NOMO-1 treated with DMSO at 0.1 percent for 48 hours (cell line): ENCODE data around the gene CLTB.

Experiments used
- DNase-seq: peaks from one replicate; lab custom pipeline; 2025; ENCODE audit not compliant: unreplicated experiment; lab: John Stamatoyannopoulos, UW

CLTB gene

DNA sequence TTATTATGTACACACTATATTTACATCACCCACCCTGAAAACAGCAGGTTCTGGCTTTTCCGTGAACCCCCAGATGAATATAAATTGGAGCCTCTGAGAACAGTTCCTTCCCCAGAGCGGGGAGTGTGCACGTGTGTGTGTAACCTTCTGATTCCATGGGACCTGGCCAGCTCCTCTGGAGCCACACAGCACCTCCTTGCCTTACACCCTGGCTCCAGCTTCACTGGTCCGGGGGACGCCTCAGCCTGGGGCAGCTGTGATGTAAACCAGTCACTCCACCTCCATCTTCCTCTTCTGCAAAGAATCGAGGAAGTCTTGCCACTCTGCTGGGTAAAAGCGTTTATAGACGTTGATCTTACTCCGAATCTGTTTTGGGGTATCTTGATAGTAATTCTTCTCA is 32.4 kb downstream of the CLTB start:
- no peak for DNase-seq

DNA sequence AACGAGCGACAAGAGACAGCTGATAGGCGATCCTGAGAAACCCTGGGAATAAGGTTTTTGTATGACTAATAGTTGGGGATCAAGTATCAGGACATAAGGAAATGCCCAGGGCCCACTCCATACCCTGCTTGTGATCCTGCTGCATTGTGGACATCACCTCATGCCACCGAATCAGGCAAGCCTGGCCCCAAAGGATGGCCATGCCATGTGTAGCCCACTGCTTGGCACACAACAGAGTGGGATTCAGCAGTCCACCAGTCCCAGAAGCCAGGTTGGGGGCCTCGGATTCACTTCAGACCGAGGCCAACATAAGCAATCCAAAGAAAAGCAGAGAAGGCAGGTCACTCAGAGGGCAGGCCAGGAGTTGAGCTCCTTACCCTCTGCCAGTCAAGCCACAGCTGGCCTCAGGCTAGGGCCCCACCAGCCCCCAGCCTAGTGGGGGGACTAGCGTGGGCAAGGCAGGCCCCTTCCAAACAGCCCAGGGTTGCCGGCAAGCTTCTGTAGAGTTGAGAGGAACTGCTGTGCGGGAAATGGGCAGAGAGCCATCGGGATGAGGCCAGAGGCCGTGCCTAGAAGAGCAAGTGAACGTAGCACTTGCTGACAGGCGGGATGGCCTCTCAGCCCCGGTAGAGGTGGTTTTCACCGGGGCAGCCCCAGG is 33.0 kb downstream of the CLTB start:
- DNase-seq: no peak

DNA sequence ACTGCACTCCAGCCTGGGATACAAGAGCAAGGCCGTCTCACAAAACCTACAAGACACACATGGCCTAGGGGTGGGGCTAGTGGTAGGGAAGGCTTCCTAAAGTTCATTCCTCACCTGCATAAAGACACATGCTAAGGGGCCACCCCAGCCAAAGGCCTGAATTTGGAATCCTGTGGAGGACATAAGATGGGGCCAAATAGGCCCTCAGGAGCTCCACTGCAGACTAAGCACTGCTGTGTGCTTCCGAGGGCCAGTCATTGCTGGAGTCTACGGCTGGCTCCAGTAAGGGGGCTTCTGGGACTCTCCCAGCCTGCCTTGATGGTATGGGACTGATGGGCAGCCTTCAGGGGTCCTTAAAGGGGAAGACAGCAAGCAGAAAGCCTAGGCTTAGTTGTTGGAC is 33.6 kb downstream of the CLTB start:
- DNase-seq: no peak

DNA sequence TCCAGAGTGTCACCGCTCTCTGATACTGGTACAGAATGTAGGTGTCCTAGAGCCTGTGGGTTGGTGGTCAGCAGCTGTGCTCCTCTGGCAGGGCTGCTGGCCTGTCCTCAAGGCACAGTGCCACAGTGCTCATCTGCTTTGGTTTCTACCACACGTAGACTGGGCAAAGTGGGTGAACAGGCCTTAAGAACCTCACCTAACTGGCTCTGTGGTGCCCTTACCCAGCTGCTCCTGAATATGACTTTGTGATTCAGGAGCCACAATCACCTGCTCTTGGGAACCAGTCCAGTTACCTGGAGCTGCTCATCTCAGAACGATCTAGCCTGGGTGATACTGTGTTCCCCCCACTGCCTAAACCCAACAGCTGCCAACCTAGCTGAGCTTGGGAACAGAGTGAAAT is 34.4 kb downstream of the CLTB start:
- DNase-seq: no peak

DNA sequence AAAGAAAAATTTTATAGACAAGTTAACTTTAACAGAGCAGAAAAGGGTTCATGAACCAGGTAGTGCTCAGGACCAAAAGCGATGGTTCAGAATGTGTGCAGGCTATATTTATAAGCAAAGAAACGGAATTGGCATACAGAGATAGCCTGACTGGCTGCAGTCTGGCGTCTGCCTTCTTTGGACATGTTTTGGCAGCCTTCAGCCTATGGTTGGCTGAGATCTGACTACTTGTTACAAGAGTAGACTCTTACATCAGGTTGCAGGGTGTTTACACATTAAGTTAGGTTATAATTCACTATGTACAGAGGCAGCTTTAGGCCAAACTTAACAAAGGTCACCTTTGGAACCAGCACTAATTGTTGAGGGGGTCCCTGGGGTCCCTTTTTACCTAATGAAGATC is 34.9 kb downstream of the CLTB start:
- no peak for DNase-seq

DNA sequence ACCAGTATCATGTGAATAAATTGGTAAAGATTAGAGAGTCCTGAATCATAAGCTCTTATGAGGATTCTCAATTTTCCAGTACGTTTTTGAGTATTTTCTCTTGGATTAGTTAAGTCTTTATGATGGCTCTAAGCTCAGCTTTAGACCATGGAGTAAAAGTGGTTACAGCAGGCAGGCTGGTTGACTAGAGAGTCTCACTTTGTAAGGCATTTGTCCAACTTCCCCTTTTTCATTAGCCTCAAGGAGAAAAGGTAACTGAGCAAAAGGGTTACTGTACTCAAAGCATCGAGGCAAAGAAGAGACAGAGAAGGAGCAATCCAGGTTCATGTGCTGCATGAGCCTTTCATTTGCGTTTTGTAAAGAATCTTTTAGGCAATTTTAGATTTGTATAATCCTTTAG is 36.5 kb downstream of the CLTB start:
- DNase-seq: peak; percentile 37

DNA sequence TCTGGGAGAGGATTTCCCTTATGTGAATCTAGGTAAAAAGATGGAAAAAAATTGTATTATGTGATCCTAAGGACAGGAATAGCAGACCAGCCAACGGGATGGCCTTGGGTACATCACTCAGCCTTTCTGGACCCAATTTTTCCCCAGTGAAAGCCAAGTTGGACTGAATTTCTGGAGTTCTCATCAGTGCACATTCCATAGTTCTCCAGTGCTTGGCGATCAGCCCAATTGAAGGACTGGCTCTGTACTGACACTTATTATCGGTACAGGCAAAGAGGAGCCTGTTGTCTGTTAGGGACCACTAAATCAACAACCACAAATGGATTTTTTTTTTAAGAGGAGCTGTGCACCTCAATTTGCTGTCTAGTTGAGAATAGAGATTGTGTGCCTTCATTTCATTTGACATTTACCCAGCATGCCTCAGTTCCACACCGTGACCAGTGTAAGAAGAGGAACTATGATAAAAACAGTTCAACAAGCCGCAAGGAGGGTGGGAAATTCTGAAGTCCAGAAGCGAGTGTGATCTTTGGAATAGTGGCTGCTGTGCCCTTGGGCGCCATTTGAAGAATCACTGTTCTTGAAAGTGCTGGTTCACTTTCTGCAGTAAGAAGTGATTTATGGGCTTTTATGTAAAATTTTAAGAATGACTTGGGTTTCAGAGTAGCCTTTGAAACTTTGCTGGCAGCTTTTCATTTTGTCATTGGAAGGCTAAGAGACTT is 43.1 kb downstream of the CLTB start:
- DNase-seq: peak; percentile 18

DNA sequence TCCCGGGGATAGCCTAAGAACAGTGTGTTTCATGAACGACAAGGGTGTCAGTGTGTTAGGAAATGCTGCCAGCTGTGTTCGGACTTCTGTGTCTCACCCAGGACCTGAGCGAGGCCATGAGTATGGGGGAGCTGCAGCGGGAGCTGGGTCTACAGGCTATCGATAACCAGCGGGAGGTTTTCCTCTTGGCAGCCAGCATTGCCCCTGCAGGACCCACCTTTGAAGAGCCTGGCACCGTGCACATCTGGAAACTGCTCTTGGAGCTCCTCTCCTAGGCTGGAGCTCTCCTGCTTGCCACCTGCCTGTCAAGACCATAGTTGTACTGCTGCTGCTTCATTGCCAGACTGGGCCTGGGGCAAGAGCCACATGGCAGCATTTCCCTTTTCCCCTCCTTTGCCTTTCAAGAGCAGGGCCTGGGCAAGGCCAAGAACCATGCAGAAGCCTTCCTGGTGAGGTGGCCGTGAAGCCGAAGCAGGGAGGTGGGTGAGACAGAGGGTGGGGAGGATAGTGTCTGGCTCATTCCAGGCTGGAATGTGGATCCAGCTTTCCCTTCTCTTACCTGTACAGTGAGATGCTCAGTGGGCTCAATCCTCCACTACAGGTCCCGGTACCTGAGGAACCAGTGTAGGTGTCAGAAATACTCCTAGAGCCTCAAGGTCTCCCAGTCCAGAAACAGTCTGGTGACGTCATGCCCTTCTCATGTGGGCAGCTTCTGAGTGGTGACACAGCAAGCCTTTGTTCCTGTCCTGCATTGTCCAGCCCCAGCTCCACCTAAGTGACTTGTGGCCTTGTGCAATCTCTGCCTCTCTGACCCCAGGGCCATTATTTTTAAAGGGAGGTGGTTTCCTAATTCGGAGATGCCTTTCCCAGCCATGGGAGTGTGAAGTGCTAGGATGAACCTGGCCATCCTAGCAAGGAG is 44.5 kb downstream of the CLTB start:
- DNase-seq: no peak

DNA sequence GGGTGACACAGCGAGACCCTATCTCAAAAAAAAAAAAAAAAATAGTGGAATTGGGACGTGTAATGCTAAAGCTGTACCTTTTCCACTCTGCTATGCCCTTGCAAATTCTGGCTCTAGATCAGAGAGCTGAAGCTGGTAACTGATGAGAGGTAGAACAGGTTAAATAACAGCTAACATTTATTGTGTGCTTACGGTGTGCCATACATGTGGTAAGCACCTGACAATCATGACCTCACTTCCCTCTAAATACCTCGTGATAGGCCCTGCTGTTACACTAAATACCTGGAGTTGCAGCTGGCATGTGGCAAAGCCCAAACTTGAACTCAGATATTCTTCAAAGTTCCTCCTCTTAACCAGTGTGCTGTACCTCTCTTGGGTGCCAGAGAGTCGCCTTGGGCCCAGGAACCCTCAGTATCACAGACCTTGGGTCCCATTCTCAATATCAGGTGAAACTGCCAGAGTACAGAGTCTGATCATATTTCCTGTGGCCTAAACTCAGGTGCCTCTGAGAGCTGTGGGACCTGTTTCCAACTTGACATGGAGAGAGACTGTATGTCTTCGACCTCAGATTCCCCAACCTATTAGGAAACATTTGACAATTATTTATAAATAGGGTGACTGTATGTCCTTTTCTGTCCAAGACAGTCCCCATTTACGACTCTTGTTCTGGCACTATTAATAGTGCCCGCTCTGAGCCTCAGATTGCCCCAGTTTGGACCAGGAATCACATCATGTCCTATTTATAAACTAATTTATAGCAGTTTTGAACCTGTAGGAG is 46.2 kb downstream of the CLTB start:
- DNase-seq: no peak

DNA sequence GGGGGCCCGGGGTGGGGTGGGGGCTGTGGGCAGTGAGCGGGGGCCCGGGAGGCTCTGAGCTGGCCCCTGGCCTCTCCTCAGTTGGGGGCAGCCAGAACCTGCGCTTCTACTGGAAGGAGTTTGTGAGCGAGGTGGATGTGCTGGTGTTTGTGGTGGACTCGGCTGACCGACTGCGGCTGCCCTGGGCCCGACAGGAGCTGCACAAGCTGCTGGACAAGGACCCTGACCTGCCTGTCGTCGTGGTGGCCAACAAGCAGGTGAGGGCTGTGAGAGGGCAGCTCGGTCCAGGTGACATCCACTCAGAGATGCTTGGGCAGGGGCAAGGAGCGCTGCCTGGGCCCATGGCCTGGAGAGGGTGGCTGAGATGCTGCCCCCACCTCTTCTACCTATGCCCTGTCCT is 47.6 kb downstream of the CLTB start:
- no peak for DNase-seq

DNA sequence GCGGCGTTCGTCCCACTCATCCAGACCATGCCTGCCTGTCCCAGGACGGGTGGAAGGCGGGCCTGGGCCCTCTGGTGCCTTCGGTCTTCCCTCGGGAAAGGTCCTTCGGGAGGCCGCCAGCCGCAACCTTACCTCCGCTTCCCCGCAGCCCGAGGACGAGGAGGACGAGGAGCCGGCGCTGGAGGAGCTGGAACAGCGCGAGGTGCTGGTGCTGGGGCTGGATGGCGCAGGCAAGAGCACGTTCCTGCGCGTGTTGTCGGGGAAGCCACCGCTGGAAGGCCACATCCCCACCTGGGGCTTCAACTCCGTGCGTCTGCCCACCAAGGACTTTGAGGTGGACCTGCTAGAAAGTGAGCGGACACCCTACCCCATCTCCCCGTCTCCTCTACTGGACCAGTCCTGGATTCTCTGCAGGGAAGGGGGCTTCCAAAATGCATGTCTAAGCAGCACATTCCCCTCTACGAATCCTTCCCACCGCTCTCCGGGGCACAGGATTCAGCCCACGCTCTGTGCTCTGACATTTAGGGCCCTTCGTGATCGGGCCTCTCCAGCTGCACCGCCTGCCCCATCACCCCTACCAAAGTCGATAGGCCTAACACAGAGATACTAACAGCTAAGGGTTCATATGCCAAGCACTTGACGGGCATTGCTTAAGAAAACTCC is 50.0 kb downstream of the CLTB start:
- DNase-seq: no peak

DNA sequence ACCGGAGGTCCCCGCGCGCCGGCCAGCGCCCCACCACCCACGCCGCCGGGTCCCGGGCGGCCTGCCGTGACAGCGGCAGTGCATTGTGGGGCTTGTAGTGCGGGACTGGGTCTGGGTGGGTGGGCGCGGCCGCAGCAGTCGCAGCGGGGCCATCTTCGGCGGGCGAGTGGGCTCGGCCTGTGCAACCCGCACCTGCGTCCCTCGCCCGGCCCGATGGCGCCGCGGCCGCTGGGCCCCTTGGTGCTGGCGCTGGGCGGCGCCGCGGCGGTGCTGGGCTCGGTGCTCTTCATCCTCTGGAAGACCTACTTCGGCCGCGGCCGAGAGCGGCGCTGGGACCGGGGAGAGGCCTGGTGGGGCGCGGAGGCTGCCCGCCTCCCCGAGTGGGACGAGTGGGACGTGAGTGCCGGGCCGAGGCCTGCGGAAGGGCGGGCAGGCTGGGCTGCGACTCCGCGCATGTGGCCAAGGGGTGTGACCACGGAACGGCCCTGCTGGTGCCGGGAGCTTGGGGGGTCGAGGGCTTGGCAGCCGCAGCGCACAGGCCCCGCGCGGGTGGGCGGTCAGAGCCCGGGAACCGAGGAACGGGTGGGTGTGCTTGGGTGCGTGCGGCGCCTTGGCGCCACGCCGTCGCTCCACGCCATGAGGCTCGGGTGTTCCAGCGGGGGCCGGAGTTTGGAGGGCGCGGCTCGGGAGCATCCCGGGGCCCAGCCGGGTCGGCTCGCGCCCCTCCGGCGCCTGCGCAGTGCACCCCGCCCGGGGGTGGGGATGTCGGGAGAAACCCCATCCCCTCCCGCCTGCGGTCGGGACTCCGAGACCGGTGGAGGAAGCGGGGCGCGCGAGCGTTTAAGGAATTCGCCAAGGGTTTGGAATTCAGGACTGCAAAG is 50.7 kb downstream of the CLTB start, which contains the start of gene ARL10:
Gene ARL10, plus strand, starts transcription at position 137 of the 881 bp plus-strand sequence. Its CDS starts 77 bp downstream, at position 214.
- DNase-seq: no peak

DNA sequence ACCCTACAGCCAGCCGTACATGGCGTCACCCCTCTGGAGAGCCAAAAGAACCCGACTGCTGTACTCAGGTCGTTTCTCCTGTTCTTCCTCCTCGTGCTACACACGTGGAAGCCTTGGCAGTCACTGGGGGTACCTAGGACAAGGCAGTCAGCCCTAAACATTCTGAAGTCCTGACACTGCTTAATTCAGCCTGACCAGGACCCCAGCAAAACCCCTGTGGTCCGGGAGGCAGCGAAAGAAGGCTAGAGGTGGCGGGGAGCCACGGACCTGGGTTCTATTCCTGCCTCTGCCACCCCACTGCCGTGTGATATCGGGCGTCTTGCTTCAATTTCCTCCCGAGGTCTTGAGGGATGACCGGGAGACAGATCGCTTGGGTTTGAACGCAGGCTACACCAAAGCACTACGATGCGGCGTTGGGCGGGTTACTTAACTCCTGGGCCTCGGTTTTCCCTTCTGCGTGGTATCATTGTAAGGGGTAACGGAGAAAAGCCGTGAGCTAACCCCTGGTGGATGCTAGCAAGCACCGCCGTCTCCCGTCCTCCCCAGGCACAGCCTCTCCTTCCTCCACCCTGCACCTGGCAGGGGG is 51.5 kb downstream of the CLTB start:
- no peak for DNase-seq

DNA sequence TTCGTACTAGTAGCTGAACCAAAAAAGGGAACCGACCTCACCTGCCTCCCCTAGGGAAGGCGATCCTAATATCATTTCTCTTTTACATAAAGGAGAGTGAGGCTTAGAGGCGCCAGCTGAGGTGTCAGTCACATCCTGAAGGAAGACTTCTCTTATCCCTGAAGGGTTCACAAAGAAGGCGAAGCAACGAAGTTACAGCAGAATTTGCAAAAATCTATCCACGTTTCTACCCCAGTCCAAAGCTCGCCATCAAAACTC is 54.2 kb downstream of the CLTB start:
- DNase-seq: peak; percentile 36

DNA sequence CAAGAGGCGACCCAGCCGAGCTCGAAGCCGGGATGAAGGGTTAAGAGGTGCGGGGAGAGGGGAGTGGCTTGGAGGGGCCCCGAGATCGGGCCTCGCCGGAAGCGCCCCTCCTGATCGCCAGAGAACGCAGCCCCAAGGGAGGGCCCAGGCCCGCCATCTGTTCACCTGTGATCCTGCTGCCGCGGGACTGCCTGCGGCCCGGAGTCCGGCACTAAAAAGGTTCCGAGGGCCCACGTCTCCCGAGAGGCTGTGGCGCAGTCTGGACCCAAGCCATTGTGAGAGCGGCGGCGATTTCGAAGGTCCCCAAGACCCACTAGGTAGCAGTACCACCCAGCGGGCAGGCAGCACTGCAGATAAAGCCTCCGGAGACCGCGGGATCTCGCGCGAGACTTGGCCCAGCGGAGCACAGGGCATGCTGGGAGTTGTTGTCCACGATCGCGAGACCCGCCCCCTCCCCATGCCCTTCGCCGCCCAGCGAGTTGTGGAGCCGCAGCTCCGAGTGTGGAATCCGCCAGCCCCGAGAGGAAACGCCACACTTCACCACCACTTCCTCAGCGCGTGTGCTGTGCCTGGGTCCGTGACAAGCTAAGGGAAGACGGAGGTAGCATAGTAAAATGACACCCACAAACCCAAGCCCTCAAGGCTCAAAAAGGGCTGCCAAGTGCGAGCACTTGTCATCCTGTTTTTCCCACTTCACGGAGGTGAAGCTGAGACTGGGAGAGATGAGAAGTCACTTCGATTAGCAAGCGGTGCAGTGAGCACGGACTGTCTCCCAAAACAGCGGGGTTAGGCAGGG is 54.7 kb downstream of the CLTB start, which contains the start of gene KIAA1191:
Gene KIAA1191, minus strand, starts transcription at position 328 of the 796 bp plus-strand sequence. CDS start 2,256 bp downstream, outside the sequence.
- peak; percentile 85 for DNase-seq

DNA sequence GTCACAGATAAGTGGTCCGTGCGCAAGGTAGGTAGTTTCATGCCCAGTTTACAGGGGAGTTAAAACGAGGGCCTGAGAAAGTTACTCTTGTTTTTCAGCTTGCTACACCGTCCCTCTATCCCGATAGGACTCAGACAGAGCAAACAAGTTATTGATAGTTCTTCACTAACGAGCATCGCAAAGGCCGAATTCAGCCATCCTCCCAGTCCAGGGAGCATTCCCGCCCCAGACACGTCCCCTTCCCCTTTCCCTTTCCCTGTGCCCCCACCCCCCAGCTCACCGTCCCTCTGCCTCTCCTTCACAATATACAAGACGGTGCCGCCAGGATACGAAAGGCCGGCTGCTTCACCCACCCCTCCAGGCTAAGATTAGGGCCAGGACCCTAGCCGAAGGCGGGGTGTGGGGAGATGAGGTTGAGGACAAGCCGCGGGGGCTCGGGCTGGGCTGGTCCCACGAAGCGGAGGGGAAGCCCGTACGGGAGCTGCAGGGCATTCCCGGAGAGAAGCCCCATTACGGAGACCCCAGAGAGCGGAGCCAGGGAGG is 55.4 kb downstream of the CLTB start:
- no peak for DNase-seq

DNA sequence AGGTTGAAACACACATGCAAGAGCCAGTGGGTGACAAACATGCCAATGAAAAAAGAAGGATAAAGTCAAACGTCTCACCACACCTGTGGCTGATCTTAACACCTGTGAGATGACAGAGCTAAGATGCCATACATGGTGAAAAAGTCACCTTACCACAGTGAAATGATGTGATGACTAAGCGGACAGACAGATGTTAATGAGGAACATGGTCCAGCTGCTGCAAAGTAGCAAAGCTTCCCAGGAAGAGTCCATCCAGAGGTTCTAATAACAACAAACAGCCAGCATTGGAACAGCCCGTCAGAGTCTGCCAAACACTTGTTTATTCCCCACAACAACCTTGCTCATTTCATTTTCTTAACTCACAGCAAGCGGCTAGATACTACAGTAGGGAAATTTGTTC is 56.7 kb downstream of the CLTB start:
- DNase-seq: no peak

DNA sequence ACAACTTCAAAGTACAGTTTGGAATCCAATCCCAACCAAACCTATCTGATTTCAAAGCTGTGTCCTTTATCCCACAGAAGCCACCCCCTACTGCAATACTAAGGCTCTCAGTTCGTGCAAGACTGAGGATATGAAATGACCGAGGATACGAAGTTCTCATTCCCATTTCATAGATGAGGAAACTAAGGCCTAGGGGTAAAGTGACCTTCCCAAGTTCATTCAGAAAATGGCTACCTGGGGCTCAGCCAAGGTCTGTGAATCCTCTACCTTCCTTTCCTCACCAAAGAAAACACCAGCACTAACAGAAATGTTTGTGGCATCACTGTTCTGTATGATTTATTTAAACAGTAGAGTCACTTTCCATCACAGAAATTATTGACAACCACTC is 60.2 kb downstream of the CLTB start:
- no peak for DNase-seq
